ENCODE results near the gene ZNF132.

The ZNF132 gene

GRCh38 chr19:58385891-58386575 lies 53.9 kb downstream of the ZNF132 start:
- DNase-seq: no peak

- no peak for DNase-seq
Measured at GRCh38 chr19:58385313-58385890, 54.6 kb downstream of the ZNF132 start.

- no peak for DNase-seq
Measured at GRCh38 chr19:58382997-58383603, 56.9 kb downstream of the ZNF132 start.

All from NCI-H187 (cell line).